ENCODE results near the gene PRRC2B.
"Not testable (repeated sequence)": the region's sequence is repeated elsewhere in the genome, so short reads cannot be mapped to it uniquely, and the experiment has no call there.

The PRRC2B gene

GRCh38 chr9:131539223-131539923 is 145.5 kb downstream of the PRRC2B start:
- DNase-seq (ENCODE audit: low spot score), result no peak
- no peak for TF ChIP-seq CTCF (IDR thresholded peaks at IDR 0.05; ENCODE audit: extremely low read depth, insufficient read depth, missing control alignments)
- in situ Hi-C loops (cut with MboI; ENCODE audit: low pct_unique_long_range_greater_than_20kb, low sequenced_read_pairs, unreplicated experiment), result no loop called here

GRCh38 chr9:131543141-131543540 is 149.3 kb downstream of the PRRC2B start:
- TF ChIP-seq CTCF (IDR thresholded peaks at IDR 0.05; ENCODE audit: extremely low read depth, insufficient read depth, missing control alignments), result no peak
- in situ Hi-C loops (cut with MboI; ENCODE audit: low pct_unique_long_range_greater_than_20kb, low sequenced_read_pairs, unreplicated experiment), result no loop called here
- DNase-seq (ENCODE audit: low spot score), result no peak

DNA sequence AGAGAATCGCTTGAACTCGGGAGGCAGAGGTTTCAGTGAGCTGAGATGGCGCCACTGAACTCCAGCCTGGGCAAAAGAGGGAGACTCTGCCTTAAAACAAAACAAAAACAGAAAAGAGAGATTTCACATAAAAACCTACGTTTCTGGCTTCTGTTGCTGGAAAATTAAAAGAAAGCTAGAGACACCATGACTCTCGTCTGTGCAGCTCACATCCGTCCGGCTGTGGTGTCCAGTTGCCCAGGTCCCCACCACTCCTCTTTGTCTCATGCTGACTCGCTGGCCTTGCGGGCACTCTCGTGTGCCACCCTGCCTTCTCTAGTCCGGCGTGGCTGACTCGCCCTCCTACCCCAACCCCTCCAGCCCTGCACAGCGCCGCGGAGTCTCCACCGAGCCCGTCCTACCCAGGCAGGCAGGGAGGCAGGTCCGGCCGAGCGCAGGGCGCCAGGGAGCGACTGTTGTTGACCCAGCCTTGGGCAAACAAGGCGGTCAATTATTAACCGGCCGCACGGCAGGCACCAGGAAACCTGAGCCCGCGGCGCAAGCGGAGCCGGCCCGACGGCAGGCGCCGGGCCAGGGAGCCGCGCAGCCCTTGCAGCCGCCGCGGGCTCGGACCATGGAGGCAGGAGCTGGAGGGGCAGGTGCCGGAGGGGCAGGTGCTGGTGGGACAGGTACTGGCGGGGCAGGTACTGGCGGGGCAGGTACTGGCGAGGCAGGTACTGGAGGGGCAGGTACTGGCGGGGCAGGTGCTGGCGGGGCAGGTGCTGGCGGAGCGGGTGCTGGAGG is 151.3 kb downstream of the PRRC2B start, which contains the start of gene PRRT1B:
PRRT1B (plus strand) TSS at position 521 of the 783 bp plus-strand sequence; CDS start at position 614, 93 bp downstream.
- no peak for TF ChIP-seq CTCF (IDR thresholded peaks at IDR 0.05; ENCODE audit: extremely low read depth, insufficient read depth, missing control alignments)
- DNase-seq (ENCODE audit: low spot score), result no peak
- in situ Hi-C loops (cut with MboI; ENCODE audit: low pct_unique_long_range_greater_than_20kb, low sequenced_read_pairs, unreplicated experiment), result no loop called here

- DNase-seq (ENCODE audit: low spot score), result no peak
- no peak for TF ChIP-seq CTCF (IDR thresholded peaks at IDR 0.05; ENCODE audit: extremely low read depth, insufficient read depth, missing control alignments)
These were observed 152.0 kb downstream of the PRRC2B start for GRCh38 chr9:131545786-131546335.

GRCh38 chr9:131546336-131547084 is 152.6 kb downstream of the PRRC2B start:
- DNase-seq (ENCODE audit: low spot score), result no peak
- TF ChIP-seq CTCF (IDR thresholded peaks at IDR 0.05; ENCODE audit: extremely low read depth, insufficient read depth, missing control alignments), result no peak
- in situ Hi-C loops (cut with MboI; ENCODE audit: low pct_unique_long_range_greater_than_20kb, low sequenced_read_pairs, unreplicated experiment), result no loop called here

More at GRCh38 chr9:131545786-131546335, 152.0 kb downstream of the PRRC2B start:
- in situ Hi-C loops (cut with MboI; ENCODE audit: low pct_unique_long_range_greater_than_20kb, low sequenced_read_pairs, unreplicated experiment), result no loop called here

- DNase-seq (ENCODE audit: low spot score); in situ Hi-C loops (cut with MboI; ENCODE audit: low pct_unique_long_range_greater_than_20kb, low sequenced_read_pairs, unreplicated experiment): not testable (repeated sequence)
These were observed 155.3 kb downstream of the PRRC2B start for GRCh38 chr9:131549186-131549585.
